DMS79 treated with DMSO at 0.1 percent for 48 hours (cell line): ENCODE results near the gene SYPL1.

ENCODE experiments used
- DNase-seq: peaks from one replicate; lab custom pipeline; 2025; lab: John Stamatoyannopoulos, UW

SYPL1 gene

DNA sequence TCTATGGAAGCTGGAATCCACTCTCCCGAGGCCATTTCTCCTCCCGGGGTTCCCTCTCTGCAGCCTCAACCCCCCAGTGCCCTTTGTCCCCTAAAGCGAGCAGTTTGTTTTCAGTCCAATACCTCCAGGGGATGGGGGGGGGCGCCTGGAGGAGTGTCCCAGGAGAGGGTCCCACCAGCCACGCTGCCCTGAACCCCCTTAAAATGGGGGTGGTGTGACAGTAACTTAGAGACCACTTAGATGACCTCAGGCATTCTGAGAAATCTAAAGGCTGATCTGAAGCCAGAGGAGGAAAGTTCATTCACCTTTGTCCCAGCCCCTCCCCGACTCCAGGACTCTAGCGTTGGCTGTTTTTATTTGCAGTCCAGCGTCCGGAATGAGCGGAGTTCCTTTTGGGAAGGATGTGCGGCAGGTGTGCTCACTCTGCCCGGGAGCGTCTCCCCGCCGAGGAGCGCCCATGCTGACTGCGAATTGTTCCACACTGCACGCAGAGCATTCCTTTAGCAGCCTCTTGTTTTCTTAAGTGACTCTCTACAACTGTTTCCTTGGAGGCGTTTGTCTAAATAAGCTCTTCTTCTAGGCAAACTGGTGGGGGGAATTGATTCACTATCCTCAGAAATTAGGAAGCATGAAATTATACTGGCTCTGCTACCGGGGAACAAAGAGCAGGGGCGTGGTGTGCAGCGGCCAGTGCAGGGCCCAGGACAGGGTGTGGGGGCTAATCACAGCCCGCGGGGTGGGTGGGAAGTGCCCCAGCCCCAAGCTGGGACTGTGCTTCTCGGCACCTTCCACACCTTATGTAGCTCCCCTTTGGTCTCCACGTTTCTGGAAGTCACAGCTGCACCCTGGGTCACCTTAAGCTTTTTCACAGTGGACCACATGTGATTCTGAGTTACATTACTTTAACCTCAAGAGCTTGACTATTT is 46.3 kb downstream of the SYPL1 start:
- DNase-seq, result peak; percentile 73

DNA sequence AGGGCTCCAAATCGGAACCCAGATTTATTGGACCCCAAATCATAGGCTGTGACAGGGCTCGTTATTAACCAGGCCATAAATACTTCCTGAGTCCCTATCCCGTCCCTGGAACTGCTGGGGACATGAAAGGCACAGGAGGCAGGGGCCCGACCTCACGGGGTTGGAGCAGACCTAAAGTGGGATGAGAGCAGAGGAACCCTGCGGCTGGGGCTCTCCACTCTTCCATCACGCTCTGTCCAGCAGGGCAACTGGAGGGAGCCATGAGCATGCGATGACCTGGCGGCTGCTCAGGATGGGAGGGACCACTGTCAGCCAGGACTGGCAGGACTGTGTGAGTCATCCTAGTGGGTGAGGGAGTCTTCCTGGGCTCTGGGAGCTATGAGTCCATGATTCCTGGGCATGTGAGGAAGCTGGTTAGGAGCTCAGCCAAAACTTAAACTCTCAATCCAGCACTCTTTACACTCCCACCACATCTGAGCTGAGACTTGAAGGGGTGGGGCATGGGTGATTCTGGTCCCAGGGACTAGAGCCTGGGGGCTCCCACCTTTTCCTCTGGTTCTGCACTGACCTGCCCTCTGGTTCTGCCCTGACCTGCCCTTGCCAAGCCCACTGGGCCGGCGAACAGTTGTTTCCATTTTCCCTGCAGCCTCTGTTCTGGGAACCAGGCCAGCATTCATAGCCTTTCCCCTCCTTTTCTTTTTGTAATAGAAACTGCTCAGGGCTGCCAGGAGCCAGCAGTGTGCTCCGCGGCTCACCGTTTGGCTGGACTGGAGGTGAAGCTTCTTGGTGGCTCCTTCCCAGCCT is 47.1 kb downstream of the SYPL1 start:
- peak; percentile 84 for DNase-seq

DNA sequence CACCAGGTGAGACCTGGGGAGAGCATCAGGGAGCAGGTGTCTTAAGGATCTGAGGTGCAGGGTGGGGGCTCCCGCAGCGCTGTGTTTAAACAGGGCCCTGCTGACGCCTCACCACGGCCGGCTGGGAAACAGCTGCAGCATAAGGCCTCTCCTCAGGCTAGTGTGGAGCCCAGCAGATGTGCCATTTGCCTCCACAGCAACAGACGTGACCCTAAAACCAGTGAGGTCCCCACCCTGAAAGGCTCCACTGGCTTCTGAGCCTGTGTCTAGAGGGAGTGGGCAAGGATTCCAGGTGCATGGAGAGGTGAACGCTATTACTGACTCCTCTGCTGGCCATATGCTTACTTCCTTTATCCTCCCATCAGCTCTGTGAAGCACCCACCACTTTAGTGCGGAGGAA is 47.8 kb downstream of the SYPL1 start:
- DNase-seq, result peak; percentile 70

DNA sequence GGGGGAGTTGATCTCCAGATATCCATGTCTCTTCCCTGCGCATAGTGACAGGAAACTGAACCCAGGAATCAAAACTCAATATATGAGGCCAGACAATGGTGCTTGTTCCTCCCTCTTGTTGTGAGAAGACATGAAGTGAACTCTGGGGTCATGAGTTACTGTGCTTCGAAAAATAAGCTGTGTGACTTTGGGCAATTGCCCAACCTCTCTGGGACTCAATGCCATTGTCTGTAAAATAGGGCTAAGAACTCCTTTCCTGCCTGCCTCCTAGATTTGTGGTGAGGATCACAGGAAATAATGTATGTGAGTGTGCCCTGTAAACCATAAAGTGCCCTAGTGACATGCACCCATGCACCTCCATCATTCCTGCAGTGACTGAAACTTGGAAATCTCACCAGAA is 48.4 kb downstream of the SYPL1 start:
- DNase-seq, result no peak

DNA sequence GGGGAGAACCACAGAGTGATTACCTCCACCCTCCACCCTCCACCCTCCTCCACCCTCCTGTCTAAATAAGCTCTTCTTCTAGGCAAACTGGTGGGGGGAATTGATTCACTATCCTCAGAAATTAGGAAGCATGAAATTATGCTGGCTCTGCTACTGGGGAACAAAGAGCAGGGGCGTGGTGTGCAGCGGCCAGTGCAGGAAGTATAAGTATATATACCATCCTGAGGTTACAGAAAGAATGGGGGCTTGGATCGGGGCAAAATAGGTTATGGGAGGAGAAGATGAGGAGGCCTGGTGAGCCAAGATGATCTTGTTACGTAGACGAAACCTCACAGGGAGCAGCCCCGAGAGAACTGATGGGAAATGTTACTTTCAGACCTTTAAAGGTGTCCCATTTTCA is 49.1 kb downstream of the SYPL1 start:
- DNase-seq, result no peak

DNA sequence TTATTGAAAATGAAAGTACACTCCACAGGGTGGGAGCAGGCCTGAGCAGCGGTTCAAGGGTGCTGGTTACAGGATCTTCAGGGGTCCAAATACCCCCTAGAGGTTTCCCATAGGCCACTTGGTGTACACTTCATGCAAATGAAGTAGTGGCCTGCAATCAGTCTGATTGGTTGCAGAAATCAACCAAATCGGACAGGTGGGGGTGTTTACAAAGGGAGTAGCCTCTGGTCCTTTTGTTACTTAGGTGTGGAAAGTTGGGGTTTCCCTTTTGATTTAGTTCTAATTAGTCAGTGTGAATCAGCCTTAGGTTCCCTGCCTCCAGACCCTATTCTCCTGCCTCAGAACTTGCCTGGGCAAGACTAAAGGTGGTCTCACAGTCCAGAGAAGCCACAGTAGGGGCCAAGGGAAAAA is 49.6 kb downstream of the SYPL1 start:
- no peak for DNase-seq

DNA sequence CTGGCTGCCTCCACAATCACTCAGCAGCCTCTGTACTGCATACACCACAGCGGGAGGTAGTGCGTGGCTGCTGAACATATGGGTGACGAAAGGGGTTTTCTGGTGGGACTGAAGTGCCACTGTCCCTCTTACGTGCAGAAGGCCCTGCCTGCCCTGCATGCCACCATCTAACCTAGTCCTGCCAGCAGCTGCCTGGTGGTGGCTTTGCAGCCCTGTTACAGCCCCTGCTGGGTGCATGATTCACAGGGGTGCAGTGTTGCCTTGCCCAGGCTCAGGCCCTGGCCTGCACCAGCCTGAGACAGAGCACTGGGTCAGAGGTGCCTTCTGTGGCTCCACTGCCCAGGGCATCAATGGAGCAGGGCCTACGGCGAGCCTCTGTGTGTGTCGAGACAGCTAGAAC is 50.1 kb downstream of the SYPL1 start:
- no peak for DNase-seq

DNA sequence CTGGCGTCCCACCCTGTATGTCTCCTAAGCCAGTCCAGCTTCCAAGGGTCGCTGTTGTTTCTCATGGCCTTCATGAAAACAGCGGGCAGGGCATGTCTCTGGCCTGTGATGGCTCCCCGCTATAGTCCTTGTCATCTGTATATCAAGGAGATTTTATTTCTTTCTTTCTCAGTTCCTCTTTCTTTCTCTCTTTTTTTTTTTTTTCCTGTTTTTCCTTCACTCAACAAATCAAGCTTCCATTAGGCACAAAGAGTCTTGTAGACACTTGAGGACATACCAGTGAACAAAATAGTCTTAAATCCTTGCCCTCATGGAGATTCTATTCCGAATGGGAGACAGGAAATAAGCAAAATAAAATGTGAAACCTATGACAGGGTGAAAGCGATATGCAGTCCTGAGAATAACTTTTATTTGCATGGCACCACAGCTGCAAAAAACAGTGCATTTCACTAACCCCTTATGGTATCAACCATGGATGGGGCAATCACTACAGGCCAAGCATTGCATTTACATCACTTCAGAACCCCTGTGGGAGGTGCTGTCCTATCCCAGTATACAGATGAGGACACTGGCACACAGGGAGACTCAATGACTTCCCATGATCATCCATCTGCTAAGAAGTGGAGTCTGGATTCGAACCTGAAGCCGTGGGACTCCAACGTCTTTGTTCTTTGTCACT is 50.7 kb downstream of the SYPL1 start:
- no peak for DNase-seq

DNA sequence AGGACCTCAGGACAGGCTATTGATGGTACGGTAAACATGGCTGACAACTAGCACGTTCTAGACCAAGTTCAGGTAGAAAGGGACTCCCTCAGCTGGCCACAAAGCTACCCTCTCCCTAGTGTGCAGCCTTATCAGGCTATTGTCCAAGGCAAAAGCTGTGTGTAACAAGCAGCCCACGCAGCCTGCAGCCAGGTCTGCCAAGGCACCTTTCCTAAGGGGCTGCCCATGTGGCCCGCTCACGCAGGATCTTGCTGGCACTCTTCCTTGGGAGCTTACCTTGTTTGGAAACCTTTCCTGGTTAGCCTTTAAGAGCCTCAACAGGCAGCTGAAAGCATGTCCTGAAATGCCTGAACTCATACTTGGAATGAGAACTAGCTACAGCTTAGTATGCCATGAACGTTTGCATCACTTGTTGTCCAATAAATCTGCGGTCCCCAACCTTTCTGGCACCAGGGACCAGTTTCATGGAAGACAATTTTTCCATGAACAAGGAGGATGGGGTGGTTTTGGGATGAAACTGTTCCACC is 51.7 kb downstream of the SYPL1 start:
- DNase-seq, result no peak

DNA sequence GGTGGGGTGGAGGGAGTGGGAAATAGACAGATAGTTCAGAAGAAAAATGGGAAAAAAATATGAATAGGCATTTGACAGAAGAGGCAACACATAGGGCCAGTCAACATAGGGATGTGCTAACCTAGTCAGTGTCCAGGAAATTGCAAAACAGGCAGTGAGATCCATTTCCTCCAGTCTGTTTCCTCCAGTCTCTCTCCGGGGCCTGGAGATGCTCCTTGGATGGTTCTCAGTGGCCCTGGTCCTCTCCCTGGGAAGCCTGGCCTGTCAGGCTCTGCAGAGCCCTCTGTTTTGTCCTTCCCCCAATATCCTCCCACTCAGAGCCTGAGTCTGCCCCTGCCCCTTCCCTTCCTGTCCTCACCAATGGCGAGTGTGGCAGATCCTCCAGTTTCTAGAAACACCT is 52.6 kb downstream of the SYPL1 start:
- no peak for DNase-seq

DNA sequence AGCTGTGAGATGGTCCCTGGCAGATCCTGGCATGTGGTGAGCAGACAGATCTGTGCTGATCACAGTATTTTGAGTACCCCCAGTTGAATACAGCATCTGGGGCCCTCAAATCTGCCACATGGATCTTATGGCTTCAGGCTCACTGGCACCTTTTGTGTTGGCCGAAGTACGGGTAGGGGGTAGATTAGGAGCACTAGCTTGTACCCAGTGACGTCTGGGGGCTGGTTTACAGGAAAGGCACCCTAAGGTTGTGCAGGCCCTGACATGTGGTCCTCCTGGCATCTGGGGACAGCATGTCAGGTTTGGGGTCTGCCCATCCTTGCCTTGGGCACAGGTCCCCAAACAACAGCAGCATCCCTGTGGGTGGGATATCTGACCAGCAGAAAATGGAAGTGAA is 53.2 kb downstream of the SYPL1 start:
- no peak for DNase-seq

DNA sequence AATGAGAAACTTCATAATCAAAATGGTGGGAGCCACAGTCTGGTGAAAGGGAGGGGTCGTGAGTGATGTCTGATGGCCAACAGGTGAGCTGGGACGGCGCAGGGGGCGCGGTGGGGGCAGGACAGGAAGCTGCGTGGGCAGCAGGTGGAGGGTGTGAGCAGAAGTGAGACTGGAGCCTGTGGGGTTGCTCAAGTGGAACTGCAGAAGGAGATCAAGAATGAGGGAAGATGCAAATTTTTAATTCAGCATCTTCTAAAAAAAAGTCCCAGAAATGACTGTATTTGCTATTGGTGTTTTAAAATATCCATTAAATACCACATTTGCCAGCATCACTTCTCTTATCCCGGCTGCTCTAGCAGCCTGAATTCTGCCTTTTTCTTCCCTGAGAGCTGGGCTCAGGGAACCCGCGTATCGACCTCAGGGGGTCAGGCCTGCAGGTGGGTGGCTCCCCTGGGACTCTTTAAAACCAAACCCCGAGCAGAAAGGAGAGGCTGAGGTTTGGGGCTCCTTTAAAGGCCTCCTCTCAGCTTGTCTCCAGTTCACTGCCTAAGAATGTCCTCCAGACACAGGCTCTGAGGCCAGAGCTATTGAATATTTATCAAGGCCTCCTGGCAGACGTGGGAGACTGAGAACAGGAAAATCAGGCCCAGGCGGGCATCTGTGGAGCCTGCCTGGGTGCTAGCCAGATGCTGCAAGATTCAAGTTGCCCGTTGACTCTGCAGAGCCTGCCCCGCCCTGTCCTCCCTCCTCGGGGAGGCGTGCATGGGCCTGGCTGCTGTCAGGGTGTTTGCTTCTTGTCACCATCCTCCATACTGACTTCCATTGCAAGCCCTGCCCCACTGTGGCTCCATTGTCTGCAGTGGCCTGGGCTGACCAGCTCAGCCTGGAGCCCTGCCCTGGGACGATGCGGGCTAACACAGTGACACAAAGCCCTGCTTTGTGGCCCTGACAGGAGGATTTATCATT is 53.9 kb downstream of the SYPL1 start:
- DNase-seq, result peak; percentile 93

DNA sequence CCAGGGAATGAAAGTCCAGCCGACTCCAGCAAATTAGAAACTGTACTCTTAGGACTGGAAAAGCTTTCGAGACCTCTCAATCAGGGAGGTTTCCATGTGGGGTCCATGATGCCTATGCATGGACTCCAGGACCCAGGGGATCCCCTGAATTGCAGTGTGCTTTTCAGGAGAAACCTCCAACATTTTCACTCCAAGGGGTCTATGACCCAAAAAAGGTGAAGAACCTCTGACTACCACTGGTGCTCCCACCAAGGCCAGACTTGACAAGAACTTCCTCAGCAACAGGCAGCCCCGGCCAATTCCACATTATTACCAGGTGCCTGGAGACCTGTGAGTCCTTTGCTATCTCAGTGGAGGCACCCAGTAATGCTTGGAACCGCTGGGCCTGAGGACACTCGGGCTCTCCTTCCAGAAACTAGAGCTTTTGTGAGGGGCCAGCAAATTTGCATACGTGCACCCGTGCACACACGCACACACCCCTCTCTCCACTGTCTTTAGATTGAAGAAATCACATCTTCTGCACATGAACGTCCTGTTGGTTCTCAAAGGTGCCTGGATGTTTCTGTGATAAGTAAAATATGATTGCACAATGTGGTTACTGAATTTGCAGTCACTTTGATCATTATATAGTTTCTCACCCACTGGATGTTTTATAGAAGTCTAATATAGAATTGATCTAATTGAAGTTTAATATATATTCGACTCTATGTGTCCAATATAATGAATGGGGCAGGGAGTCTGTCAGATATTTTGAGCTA is 54.7 kb downstream of the SYPL1 start:
- DNase-seq, result peak; percentile 33

DNA sequence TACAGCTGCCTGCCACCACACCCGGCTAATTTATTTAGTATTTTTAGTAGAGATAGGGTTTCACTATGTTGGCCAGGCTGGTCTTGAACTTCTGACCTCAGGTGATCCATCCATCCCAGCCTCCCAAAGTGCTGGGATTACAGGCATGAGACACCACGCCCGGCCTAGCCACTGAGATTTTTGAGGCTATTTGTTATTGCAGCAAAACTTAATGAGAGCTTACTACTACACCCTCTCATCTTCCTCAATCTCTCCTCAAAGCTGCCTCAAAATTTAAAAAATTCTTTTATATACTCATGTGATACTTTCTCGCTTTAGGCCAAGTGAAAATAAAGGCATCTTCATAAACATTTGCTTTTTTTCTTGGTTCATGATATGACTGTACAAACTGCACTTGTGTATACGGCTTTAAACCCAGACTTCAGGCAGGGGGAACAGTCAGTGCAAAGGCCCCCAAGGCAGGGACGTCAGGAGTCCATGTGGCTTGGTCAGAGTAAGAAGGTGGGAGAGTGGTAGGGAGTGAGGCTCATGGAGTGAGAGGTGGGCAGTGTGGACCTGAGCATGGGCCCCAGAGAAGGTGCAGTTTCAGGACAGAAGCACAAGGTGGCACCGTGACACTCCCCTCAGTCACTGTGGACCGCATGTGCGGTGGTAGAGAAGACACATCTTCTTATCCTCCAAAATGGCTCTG is 55.5 kb downstream of the SYPL1 start:
- DNase-seq, result peak; percentile 64

DNA sequence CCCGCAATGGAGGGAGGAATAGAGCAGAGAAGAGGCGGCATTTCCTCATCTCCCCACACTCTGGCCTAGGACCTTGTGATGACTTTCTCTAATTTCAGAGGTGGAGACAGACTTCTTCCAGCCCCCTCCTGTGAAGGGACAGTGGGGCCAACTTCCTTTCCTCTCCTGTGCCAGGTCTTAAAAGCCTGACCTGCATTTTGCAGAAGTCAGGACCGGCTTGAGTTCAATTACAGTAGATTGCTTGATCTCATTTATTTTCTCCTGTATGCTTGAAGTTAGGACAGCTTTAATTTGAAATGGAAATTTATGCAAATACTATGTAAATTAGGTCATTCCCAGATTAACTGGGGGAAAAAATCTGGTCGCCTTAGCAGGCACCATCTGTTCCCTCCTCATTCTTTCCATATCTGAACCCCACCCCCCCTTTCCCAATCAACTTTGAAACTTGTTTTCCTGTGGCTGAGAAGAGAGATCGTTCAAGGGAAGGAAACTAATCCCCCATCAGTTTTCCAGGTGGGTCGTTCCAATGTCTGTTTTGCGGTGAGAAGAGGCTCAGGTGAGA is 57.1 kb downstream of the SYPL1 start:
- no peak for DNase-seq

DNA sequence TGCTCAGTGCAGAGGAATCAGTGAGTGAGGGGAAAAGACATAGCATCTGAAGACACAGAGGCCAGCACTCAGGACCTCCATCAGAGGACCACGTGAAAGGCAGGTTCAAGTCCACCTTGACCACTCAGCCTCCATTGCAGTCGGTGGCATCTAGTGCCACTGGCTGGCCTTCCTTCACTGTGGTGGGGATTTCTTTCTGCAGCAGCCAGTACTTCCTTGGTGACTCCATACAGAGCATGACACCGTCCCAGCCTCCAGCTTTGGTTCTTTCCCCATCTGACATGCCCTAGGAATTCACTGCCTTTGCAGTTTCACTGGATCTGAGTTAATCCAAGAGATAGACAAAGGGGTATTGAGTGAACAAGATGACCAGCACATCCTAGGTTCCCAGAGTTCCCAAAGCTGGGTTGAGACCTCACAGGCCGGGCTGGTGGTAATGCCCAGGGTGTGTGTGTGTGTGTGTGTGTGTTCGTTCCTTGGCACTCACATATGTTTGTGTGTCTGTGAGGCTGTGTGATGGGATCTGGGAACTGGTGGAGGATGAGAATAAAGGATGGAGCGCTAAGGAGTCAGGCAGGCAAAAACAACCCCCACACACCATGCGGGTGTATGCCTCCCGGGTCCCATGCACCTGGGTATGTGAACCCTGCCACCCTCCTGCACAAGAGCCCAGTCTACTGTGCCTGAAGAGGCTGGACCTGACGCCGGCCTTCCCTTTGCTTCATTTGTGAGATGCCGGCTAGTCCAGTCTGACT is 57.8 kb downstream of the SYPL1 start:
- no peak for DNase-seq

DNA sequence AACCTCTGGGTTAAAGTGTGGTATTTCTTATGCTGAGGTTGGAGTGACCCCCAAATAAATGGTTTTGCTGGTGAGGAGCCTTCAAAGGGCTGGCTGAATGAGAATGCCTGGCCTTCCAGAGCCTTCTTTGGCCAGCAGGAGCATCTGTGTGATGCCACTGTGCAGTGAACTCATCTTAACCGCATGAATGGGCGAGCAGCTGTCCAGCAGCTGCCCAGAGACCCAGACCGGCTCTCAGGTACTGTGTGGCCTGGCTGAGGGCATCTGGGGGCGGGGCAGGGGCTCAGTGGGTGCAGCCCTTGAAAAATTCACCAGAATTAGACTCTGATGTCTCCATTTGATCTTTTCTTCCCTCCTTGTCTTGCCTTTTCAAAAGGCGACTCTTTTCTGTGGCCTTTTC is 59.0 kb downstream of the SYPL1 start:
- no peak for DNase-seq

DNA sequence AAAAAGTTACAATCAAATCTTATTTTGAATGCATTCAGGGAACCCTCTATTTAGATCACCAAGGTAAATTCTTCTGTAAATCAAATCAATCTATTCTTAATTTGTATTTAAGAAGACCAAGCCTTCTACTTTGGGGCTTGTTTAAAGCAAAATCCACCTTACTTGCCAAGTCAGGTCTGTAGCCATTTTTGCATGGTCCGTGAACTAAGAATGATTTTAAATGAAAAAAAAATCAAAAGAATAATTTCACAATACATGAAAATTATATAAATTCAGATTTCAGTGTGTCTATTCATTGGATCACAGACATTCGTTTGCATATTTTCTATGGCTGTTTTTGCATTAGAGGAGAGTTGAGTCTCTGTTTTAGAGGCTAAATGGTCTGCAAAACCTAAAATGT is 59.4 kb downstream of the SYPL1 start:
- DNase-seq, result no peak

DNA sequence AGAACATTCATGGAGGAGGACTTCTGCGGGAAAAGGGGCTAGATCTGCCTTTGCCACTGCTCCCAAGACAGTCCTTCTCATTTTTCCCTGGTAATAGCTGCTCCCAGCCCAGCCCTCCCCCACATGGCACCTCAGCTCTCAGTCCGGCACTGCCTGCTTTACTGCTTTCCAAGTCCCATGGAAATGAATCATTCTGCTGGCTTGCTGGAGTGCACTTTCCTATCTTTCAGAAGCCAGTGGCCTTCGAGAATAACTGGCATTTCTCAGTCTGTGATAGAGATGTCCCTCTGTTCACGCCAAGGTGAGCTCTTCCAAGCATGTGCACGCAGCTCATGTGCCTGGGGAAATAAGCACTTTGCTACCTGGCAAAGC is 61.4 kb downstream of the SYPL1 start:
- DNase-seq, result no peak
